Fibroblast of skin of abdomen (primary cell): Measurements from ENCODE around the gene MAEA. TPM values are rescaled to one million over a fixed set of nuclear protein-coding genes. Genes with fewer than 3 reads are reported as not detected.

Experiments used
- DNase-seq: peaks from one replicate; pipeline ENCODE4 v3.0.0-alpha.2; 2013
- polyA plus RNA-seq, 2 experiments: library from polyadenylated mRNA; unstranded; fragments of 120-200 nt; gene quantifications; one replicate each; pipeline ENCODE4 v1.2.1, GENCODE V29; 2013; ENCODE audit not compliant: insufficient read length in 2 of 2

MAEA gene
- 49.3 TPM for polyA plus RNA-seq (2013, experiment 1 of 2; ENCODE audit: insufficient read length)
- 53.7 TPM for polyA plus RNA-seq (2013, experiment 2 of 2; ENCODE audit: insufficient read length)

GRCh38 chr4:1289207-1290164 is at the start of gene MAEA:
Gene MAEA, plus strand, starts transcription at chr4:1289891. Its CDS starts 23 bp downstream, at chr4:1289914.
- peak; percentile 96 for DNase-seq

- DNase-seq: no peak
These were observed 49.8 kb upstream of the MAEA start for GRCh38 chr4:1239950-1240307.

GRCh38 chr4:1240721-1241465 is 48.8 kb upstream of the MAEA start:
- DNase-seq: no peak

GRCh38 chr4:1241466-1241935 is 48.2 kb upstream of the MAEA start:
- no peak for DNase-seq

GRCh38 chr4:1241936-1242505 is 47.7 kb upstream of the MAEA start:
- no peak for DNase-seq

- no peak for DNase-seq
These were observed 46.9 kb upstream of the MAEA start for GRCh38 chr4:1242506-1243450.

GRCh38 chr4:1243451-1244080 is 46.1 kb upstream of the MAEA start:
- DNase-seq: no peak

- DNase-seq: no peak
These were observed 45.4 kb upstream of the MAEA start for GRCh38 chr4:1244081-1244977.

- DNase-seq: no peak
These were observed 44.7 kb upstream of the MAEA start for GRCh38 chr4:1244978-1245471.

GRCh38 chr4:1245481-1246051 is 44.1 kb upstream of the MAEA start:
- DNase-seq: no peak

- no peak for DNase-seq
These were observed 43.4 kb upstream of the MAEA start for GRCh38 chr4:1246111-1246881.

- DNase-seq: no peak
These were observed 42.5 kb upstream of the MAEA start for GRCh38 chr4:1246901-1247863.

GRCh38 chr4:1247864-1248244 is 41.8 kb upstream of the MAEA start:
- DNase-seq: no peak

GRCh38 chr4:1248245-1249147 is 41.2 kb upstream of the MAEA start, which contains the start of gene CTBP1:
Gene CTBP1, minus strand, starts transcription at chr4:1249130. Its CDS starts 7,799 bp downstream, at chr4:1241331.
- DNase-seq: peak; percentile 86

- peak; percentile 93 for DNase-seq
These were observed 40.5 kb upstream of the MAEA start for GRCh38 chr4:1249148-1249730.
